CD14-positive monocyte (primary cell): ENCODE measurements around the gene FNDC10. TPM values are rescaled to one million over a fixed set of nuclear protein-coding genes. Genes with fewer than 3 reads are reported as not detected.
"Not testable (repeated sequence)": the region's sequence is repeated elsewhere in the genome, so short reads cannot be mapped to it uniquely, and the experiment has no call there.

Experiments
- DNase-seq, 3 donors: peaks; one replicate each; pipeline ENCODE4 v3.0.0-alpha.2; 2011 to 2022
- H2AFZ ChIP-seq: 2 replicates; pipeline ENCODE4 v1.6.0; 2012; ENCODE audit warnings: mild to moderate bottlenecking, low read depth, low read length, inconsistent platforms; ENCODE audit not compliant: insufficient read depth, poor library complexity, severe bottlenecking
- H3K27ac ChIP-seq, 2 donors: 1 replicate in 1 of 2; 2 replicates in 1 of 2; pipeline ENCODE4 v1.5.1; 2012 to 2013; ENCODE audit warnings: low read length in 2 of 2, control low read depth in 1 of 2, inconsistent platforms in 1 of 2, low read depth in 1 of 2, mild to moderate bottlenecking in 1 of 2
- H3K27me3 ChIP-seq, 2 donors: one replicate each; pipeline versions ENCODE4 v1.6.0 to v1.6.1; 2011 to 2013; ENCODE audit warnings: low read length in 2 of 2; ENCODE audit not compliant: control insufficient read depth in 2 of 2, insufficient read depth in 2 of 2
- H3K36me3 ChIP-seq, 2 donors: replicated peaks in 1 of 2; 1 replicate in 1 of 2; 2 replicates in 1 of 2; pipeline versions ENCODE4 v1.5.1 to v1.6.1; 2012 to 2013; ENCODE audit warnings: low read length in 2 of 2, control low read depth in 1 of 2, inconsistent platforms in 1 of 2, mild to moderate bottlenecking in 1 of 2; ENCODE audit not compliant: insufficient read depth in 2 of 2, control insufficient read depth in 1 of 2
- H3K4me1 ChIP-seq, 2 donors: 1 replicate in 1 of 2; 2 replicates in 1 of 2; pipeline versions ENCODE4 v1.5.1 to v1.6.1; 2012 to 2013; ENCODE audit warnings: low read length in 2 of 2, control low read depth in 1 of 2, inconsistent platforms in 1 of 2, mild to moderate bottlenecking in 1 of 2, moderate library complexity in 1 of 2; ENCODE audit not compliant: insufficient read depth in 2 of 2, control insufficient read depth in 1 of 2
- H3K4me2 ChIP-seq: replicated peaks from 2 replicates; pipeline ENCODE3; 2012; ENCODE audit warnings: low read length, moderate library complexity, mild to moderate bottlenecking; ENCODE audit not compliant: poor library complexity, severe bottlenecking; ENCODE audit errors: extremely low read depth
- H3K4me3 ChIP-seq, 3 experiments: fragments of 200-600 bp in 1 of 3; sonication (generic) in 1 of 3; replicated peaks in 1 of 3; 1 replicate in 2 of 3; 2 replicates in 1 of 3; pipeline ENCODE4 v1.5.1; 2011 to 2013; ENCODE audit warnings: low read length in 3 of 3, mild to moderate bottlenecking in 3 of 3, control low read depth in 2 of 3, low read depth in 2 of 3, inconsistent platforms in 1 of 3, moderate library complexity in 1 of 3
- H3K79me2 ChIP-seq: 2 replicates; pipeline ENCODE4 v1.6.0; 2012; ENCODE audit warnings: mild to moderate bottlenecking, control low read depth, inconsistent platforms, low read length, moderate library complexity; ENCODE audit not compliant: insufficient read depth
- H3K9ac ChIP-seq: 2 replicates; pipeline ENCODE4 v1.6.0; 2017; ENCODE audit warnings: low read length, mild to moderate bottlenecking; ENCODE audit not compliant: insufficient read depth, poor library complexity, severe bottlenecking
- H3K9me3 ChIP-seq, 2 donors: replicated peaks in 1 of 2; 1 replicate in 1 of 2; 2 replicates in 1 of 2; pipeline versions ENCODE4 v1.5.1 to v1.6.1; 2012 to 2013; ENCODE audit warnings: low read length in 2 of 2, control low read depth in 1 of 2; ENCODE audit not compliant: control insufficient read depth in 1 of 2, insufficient read depth in 1 of 2
- H4K20me1 ChIP-seq: 2 replicates; pipeline ENCODE4 v1.6.0; 2012; ENCODE audit warnings: mild to moderate bottlenecking, low read length, control low read depth, moderate library complexity; ENCODE audit not compliant: insufficient read depth
- H3K27ac Mint-ChIP-seq, 7 donors: one replicate each; pipeline ENCODE4 v1.8.0; 2020; ENCODE audit warnings: mild to moderate bottlenecking in 7 of 7, mixed read lengths in 7 of 7, moderate library complexity in 6 of 7, inconsistent platforms in 2 of 7
- H3K27me3 Mint-ChIP-seq, 3 donors: one replicate each; pipeline ENCODE4 v1.8.0; 2021 to 2022; ENCODE audit warnings: low read depth in 3 of 3, mild to moderate bottlenecking in 3 of 3, mixed read lengths in 3 of 3, moderate library complexity in 3 of 3, inconsistent platforms in 1 of 3
- H3K36me3 Mint-ChIP-seq, 2 donors: one replicate each; pipeline ENCODE4 v1.8.0; 2020; ENCODE audit warnings: mixed read lengths in 2 of 2, inconsistent platforms in 1 of 2, mild to moderate bottlenecking in 1 of 2
- H3K4me1 Mint-ChIP-seq: one replicate; pipeline ENCODE4 v1.8.0; 2020; ENCODE audit warnings: mild to moderate bottlenecking, mixed read lengths
- H3K4me3 Mint-ChIP-seq, 2 donors: one replicate each; pipeline ENCODE4 v1.8.0; 2020; ENCODE audit warnings: mild to moderate bottlenecking in 2 of 2, mixed read lengths in 2 of 2, moderate library complexity in 1 of 2
- H3K9me3 Mint-ChIP-seq, 7 donors: one replicate each; pipeline ENCODE4 v1.8.0; 2020 to 2022; ENCODE audit warnings: mixed read lengths in 7 of 7, mild to moderate bottlenecking in 6 of 7, moderate library complexity in 6 of 7, inconsistent platforms in 2 of 7
- CTCF ChIP-seq: fragments of 200-600 bp; IDR thresholded peaks from one replicate; pipeline ENCODE4 v1.8.0; 2022; ENCODE audit warnings: antibody characterized with exemption, mild to moderate bottlenecking
- WGBS: methylation state at CpG from one replicate; pipeline ENCODE4 v1.1.5; 2013; ENCODE audit warnings: missing lambda C conversion rate; ENCODE audit not compliant: insufficient coverage; 5-methylcytosine and 5-hydroxymethylcytosine counted together
- intact Hi-C, 2 donors: fragments of 100-400 bp; cut with micrococcal nuclease; formaldehyde crosslinking; loops; one replicate each; pipeline versions ENCODE4 v1.15.0 to v1.15.1; 2023
- polyA plus RNA-seq, 3 donors: library from polyadenylated mRNA; depleted of rRNA in 1 of 3; unstranded in 2 of 3; stranded (reverse) in 1 of 3; fragments of 300-500 nt in 2 of 3; fragments of >200 nt in 1 of 3; fragmentation: Illumina TruSeq in 2 of 3; gene quantifications; 1 replicate in 2 of 3; 2 replicates in 1 of 3; pipeline ENCODE4 v1.2.3, GENCODE V29; 2012 to 2021

The FNDC10 gene
- polyA plus RNA-seq, 3 donors: 0.46 to 3.4 (median 1.5) TPM

DNA sequence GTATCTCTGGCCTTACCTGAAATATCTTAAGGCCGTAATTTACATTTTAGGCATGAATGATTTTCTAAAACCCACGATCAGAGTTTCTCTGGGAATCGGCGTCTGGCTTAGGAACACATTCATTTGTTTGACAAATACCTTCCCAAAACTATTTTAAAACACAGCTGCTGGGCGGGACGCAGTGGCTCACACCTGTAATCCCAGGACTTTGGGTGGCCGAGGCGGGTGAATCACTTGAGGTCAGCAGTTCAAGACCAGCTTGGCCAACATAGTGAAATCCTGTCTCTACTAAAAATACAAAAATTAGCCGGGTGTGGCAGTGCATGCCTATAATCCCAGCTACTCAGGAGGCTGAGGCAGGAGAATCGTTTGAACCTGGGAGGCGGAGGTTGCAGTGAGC lies 43.0 kb downstream of the FNDC10 start:
- H3K27ac ChIP-seq, H3K9me3 ChIP-seq, H3K9ac ChIP-seq, H3K4me3 Mint-ChIP-seq, H3K9me3 Mint-ChIP-seq, H3K27me3 ChIP-seq, H3K27me3 Mint-ChIP-seq, H3K4me2 ChIP-seq, intact Hi-C loops, H3K4me1 Mint-ChIP-seq, DNase-seq, H3K4me3 ChIP-seq, H3K4me1 ChIP-seq, H2AFZ ChIP-seq: not testable (repeated sequence)
- peaks cover 16 to 26% of the 10 kb centered on the region in 2 donors for H3K36me3 ChIP-seq
- peaks cover 87% of the 10 kb centered on the region for H4K20me1 ChIP-seq
- Mint-ChIP-seq H3K27ac (peak overlapping the region in 2 of 7 donors; percentile 37 to 57), H3K36me3 (peaks cover 22 to 38% of the 10 kb centered on the region in 2 donors)
- 99% methylated on average over 8 of the region's 11 CpGs for WGBS
- peaks cover 28% of the 10 kb centered on the region for H3K79me2 ChIP-seq

DNA sequence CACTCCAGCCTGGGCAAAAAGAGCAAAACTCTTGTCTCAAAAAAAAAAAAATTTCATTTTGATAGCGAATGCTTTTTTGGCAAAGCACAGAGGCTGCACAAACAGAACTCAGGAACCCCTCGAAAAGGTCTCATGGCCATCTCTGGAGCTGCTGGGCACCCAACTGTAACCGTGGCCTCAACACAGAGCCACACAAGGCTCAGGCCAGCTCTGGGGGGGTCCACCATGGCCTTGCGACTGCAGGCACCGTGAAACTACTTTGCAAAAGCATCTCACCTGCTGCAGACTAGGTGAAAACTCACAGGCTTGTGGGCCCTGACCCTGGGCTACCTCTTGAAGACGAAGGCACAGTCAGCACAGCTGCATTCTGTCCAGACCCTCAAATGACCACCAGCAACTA lies 43.4 kb downstream of the FNDC10 start:
- Histone ChIP-seq H3K27me3 (no peaks in the 10 kb centered on the region), H4K20me1 (peaks cover 87% of the 10 kb centered on the region), H3K4me2 (no peak overlapping the region), H3K9ac (no peak overlapping the region), H3K79me2 (peaks cover 27% of the 10 kb centered on the region), H2AFZ (no peak overlapping the region), H3K4me3 (no peak overlapping the region), H3K36me3 (peaks cover 12 to 21% of the 10 kb centered on the region in 2 donors), H3K27ac (no peak overlapping the region), H3K9me3 (no peaks in the 10 kb centered on the region), H3K4me1 (no peaks in the 10 kb centered on the region)
- WGBS: 98% methylated on average over 6 of the region's 6 CpGs
- Mint-ChIP-seq H3K4me1 (peaks cover 2% of the 10 kb centered on the region), H3K27me3 (peaks cover 0 to 1% (median 0%) of the 10 kb centered on the region in 3 donors), H3K9me3 (peaks cover 0 to 1% (median 0%) of the 10 kb centered on the region in 7 donors), H3K4me3 (no peak overlapping the region), H3K27ac (peak overlapping the region in 2 of 7 donors; percentile 37 to 60), H3K36me3 (peaks cover 17 to 35% of the 10 kb centered on the region in 2 donors)
- no peak for DNase-seq
- TF ChIP-seq CTCF: no peak
- intact Hi-C loops: no loop called here
